ENCODE data around the gene MRGPRG.
"Not testable (repeated sequence)": the region's sequence is repeated elsewhere in the genome, so short reads cannot be mapped to it uniquely, and the experiment has no call there.

DNA sequence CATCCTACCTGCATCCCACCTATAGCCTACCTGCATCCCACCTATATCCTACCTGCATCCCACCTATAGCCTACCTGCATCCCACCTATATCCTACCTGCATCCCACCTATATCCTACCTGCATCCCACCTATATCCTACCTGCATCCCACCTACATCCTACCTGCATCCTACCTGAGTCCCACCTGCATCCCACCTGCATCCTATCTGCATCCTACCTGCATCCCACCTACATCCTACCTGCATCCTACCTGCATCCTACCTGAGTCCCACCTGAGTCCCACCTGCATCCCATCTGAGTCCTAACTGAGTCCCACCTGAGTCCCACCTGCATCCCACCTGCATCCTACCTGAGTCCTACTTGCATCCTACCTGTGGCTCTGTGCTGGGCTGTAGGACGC, 38.9 kb upstream of the MRGPRG start:
- not testable (repeated sequence) for TF ChIP-seq POLR2A (IDR thresholded peaks at IDR 0.05); POLR2AphosphoS5 (IDR thresholded peaks at IDR 0.05; ENCODE audit: insufficient read depth in 1 of 2, low read depth in 1 of 2)

Measured in vagina (tissue), 2 donors.